A549 (cell line): Measurements from ENCODE around the gene BRAF.

ENCODE experiments used
- BCL3 ChIP-seq: fragments of >200 bp; sonication (Bioruptor Twin); formaldehyde crosslinking; IDR thresholded peaks from 3 replicates; pipeline ENCODE4 v1.6.1; 2016
- GATA3 ChIP-seq: IDR thresholded peaks from 2 replicates; pipeline ENCODE4 v1.6.1; 2012; ENCODE audit warnings: borderline replicate concordance
- HMGXB4 ChIP-seq: fragments of 250-450 bp; sonication (Bioruptor Pico); IDR thresholded peaks from 2 replicates; pipeline ENCODE4 v1.5.0; 2021; ENCODE audit warnings: mild to moderate bottlenecking, moderate library complexity, borderline replicate concordance
- HOXA7 ChIP-seq: fragments of 250-450 bp; sonication (Bioruptor Pico); IDR thresholded peaks from 2 replicates; pipeline ENCODE4 v1.5.0; 2020; ENCODE audit warnings: mild to moderate bottlenecking, moderate library complexity
- NPAS2 ChIP-seq: fragments of 250-450 bp; sonication (Bioruptor Pico); IDR thresholded peaks from 2 replicates; pipeline ENCODE4 v1.8.0; 2022; ENCODE audit warnings: mild to moderate bottlenecking, moderate library complexity, borderline replicate concordance
- POLR2A ChIP-seq: IDR thresholded peaks from 2 replicates; pipeline ENCODE4 v1.6.1; 2012; ENCODE audit warnings: mild to moderate bottlenecking, low read length
- TF ChIP-seq, protein P1 (sequence below): fragments of >200 bp; sonication (Bioruptor Twin); formaldehyde crosslinking; IDR thresholded peaks from 3 replicates; pipeline ENCODE4 v1.5.1; 2016
- TF ChIP-seq, protein P2 (sequence below): IDR thresholded peaks from 2 replicates; pipeline ENCODE4 v1.6.1; 2012; ENCODE audit warnings: low read depth, borderline replicate concordance

DNA sequence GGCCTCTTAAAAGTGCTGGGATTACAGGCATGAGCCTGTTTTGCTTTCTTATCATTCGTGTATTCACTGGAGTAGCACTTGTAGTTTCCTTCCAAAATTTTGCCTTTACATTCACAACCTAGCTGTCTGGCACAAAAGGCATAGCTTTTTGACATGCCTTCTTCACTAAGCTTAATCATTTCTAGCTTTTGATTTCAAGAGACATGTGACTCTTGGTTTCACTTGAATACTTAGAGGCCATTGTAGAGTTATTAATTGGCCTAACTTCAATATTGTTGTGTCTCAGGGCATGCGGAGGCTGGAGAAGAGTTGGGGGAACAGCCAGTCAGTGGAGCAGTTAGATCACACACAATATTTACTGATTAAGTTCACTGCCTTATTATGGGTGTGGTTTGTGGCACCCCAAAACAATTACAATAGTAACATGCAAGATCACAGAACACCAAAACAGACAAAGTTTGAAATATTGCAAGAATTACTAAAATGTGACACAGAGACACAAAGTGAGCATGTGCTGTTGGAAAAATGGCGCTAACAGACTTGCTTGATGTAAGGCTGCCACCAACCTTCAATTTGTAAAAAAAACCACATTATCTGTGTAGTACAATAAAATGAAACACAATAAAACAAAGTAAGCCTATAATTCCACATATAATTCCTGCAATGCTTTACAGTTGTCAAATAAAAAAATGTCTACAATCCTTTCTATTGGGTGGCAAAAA lies 43.1 kb downstream of the BRAF start:
- TF ChIP-seq HMGXB4 (CRISPR knock-in tag) = no peak
- no peak for TF ChIP-seq HOXA7 (CRISPR knock-in tag)
- TF ChIP-seq GATA3 = no peak
- no peak for TF ChIP-seq POLR2A
- TF ChIP-seq, protein P1, sequence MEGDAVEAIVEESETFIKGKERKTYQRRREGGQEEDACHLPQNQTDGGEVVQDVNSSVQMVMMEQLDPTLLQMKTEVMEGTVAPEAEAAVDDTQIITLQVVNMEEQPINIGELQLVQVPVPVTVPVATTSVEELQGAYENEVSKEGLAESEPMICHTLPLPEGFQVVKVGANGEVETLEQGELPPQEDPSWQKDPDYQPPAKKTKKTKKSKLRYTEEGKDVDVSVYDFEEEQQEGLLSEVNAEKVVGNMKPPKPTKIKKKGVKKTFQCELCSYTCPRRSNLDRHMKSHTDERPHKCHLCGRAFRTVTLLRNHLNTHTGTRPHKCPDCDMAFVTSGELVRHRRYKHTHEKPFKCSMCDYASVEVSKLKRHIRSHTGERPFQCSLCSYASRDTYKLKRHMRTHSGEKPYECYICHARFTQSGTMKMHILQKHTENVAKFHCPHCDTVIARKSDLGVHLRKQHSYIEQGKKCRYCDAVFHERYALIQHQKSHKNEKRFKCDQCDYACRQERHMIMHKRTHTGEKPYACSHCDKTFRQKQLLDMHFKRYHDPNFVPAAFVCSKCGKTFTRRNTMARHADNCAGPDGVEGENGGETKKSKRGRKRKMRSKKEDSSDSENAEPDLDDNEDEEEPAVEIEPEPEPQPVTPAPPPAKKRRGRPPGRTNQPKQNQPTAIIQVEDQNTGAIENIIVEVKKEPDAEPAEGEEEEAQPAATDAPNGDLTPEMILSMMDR = no peak
- TF ChIP-seq, protein P2, sequence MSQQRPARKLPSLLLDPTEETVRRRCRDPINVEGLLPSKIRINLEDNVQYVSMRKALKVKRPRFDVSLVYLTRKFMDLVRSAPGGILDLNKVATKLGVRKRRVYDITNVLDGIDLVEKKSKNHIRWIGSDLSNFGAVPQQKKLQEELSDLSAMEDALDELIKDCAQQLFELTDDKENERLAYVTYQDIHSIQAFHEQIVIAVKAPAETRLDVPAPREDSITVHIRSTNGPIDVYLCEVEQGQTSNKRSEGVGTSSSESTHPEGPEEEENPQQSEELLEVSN = no peak
- TF ChIP-seq NPAS2 = no peak
- TF ChIP-seq BCL3 = no peak
